Ovary (tissue), 9 donors: ENCODE data around the gene CD79A. TPM values are rescaled to one million over a fixed set of nuclear protein-coding genes. Genes with fewer than 3 reads are reported as not detected.
A peak's percentile ranks its signal among the peaks of the same experiment; 100 is the strongest.

Experiments used
- DNase-seq, 5 donors: peaks; one replicate each; pipeline ENCODE4 v3.0.0-alpha.2; 2019 to 2020
- H3K27ac ChIP-seq, 2 donors: fragments of 200-600 bp; one replicate each; pipeline versions ENCODE4 v1.5.1 to v1.8.0; 2019 to 2022
- H3K27me3 ChIP-seq: fragments of 200-600 bp; one replicate; pipeline ENCODE4 v1.8.0; 2022
- H3K36me3 ChIP-seq: fragments of 200-600 bp; sonication (generic); one replicate; pipeline ENCODE4 v1.5.1; 2019
- H3K4me1 ChIP-seq: one replicate; pipeline ENCODE4 v1.8.1; 2013; ENCODE audit warnings: mild to moderate bottlenecking, moderate library complexity; ENCODE audit not compliant: insufficient read depth
- H3K4me3 ChIP-seq: fragments of 200-600 bp; sonication (generic); one replicate; pipeline ENCODE4 v1.5.1; 2017
- H3K9me3 ChIP-seq, 2 donors: fragments of 200-600 bp in 1 of 2; sonication (generic) in 1 of 2; one replicate each; pipeline versions ENCODE4 v1.5.1 to v1.8.1; 2013 to 2019; ENCODE audit warnings: mild to moderate bottlenecking in 1 of 2, moderate library complexity in 1 of 2
- CTCF ChIP-seq, 3 donors: fragments of 450-650 bp in 2 of 3; fragments of 200-600 bp in 1 of 3; IDR thresholded peaks; one replicate each; pipeline versions ENCODE4 v1.5.1 to v1.8.0; 2016 to 2022; ENCODE audit warnings: antibody characterized with exemption in 3 of 3, mild to moderate bottlenecking in 1 of 3
- EP300 ChIP-seq: sonication (generic); formaldehyde crosslinking; IDR thresholded peaks from one replicate; pipeline ENCODE4 v1.6.1; 2017; ENCODE audit warnings: antibody characterized with exemption
- POLR2A ChIP-seq: fragments of 450-650 bp; IDR thresholded peaks from one replicate; pipeline ENCODE4 v1.6.1; 2017; ENCODE audit warnings: antibody characterized with exemption, mild to moderate bottlenecking, moderate library complexity
- WGBS, 3 donors: extraction: QIAGEN DNeasy Blood & Tissue Kit in 1 of 3; methylation state at CpG; one replicate each; pipeline versions ENCODE4 v1.1.5 to v1.1.7; 2013 to 2017; 5-methylcytosine and 5-hydroxymethylcytosine counted together
- intact Hi-C, 4 donors: fragments of 100-400 bp; cut with DNase I; formaldehyde crosslinking; loops; one replicate each; pipeline versions ENCODE4 v1.11.0 to v1.15.1; 2022 to 2023
- polyA plus RNA-seq, 2 donors: library from polyadenylated mRNA; stranded (reverse); fragments of 200-250 nt in 1 of 2; fragments of 350-450 nt in 1 of 2; fragmentation: Illumina TruSeq in 1 of 2; extraction: RNeasy Lipid Tissue Mini Kit (QIAGEN cat#74804) in 1 of 2; gene quantifications; one replicate each; pipeline ENCODE4 v1.2.3, GENCODE V29; 2013 to 2014
- total RNA-seq, 7 donors: library from RNA; depleted of rRNA in 2 of 7; stranded (reverse); fragments of >200 nt in 2 of 7; fragmentation: NEBNext Ultra II Directional in 3 of 7; extraction: Animal tissue kit (Norgen Biotek cat#: 25700) in 3 of 7; gene quantifications; one replicate each; pipeline versions ENCODE4 v1.1.0 to v1.2.4, GENCODE V29; 2016 to 2023
- donor health status: DM: no; HTN: no; CAD: no; lungs with moderate emphysema.
- donor health status: DM: no; HTN: no; CAD: no.
- donor health status: Bipolar disorder and iron deficiency.
- donor health status: DM: yes; HTN: yes; CAD: no.
- donor health status: DM: no; HTN: no; CAD: no.
- donor health status: DM: yes; HTN: yes; CAD: no.

Gene CD79A
- total and polyA plus RNA-seq, 9 donors: 0.25 to 1.4 (median 0.63) TPM; not detected in 1

- Histone ChIP-seq H3K27me3 (no peaks in the 10 kb centered on the region), H3K9me3 (no peaks in the 10 kb centered on the region), H3K27ac (no peak overlapping the region), H3K4me1 (peaks cover 6% of the 10 kb centered on the region), H3K4me3 (peak overlapping the region; percentile 87), H3K36me3 (no peaks in the 10 kb centered on the region)
- 0 to 1% (median 1%) methylated on average over 52 to 66 of the region's 66 CpGs for WGBS, 3 donors
- peak; percentile 18 for TF ChIP-seq POLR2A
- TF ChIP-seq CTCF (IDR thresholded peaks at IDR 0.05): peak in 2 of 3 donors; percentile 18 to 24
- no peak for TF ChIP-seq EP300
- intact Hi-C loops: no loop called here
- DNase-seq: peak; percentile 92 to 96 (median 93)
Observed at GRCh38 chr19:41883821-41884733, 7.0 kb downstream of the CD79A start.

- intact Hi-C loops: no loop called here
- DNase-seq: no peak
- H3K9me3 ChIP-seq: no peaks in the 10 kb centered on the region
- H3K27me3 ChIP-seq: no peaks in the 10 kb centered on the region
- TF ChIP-seq POLR2A: no peak
- no peak for TF ChIP-seq EP300
- peaks cover 6% of the 10 kb centered on the region for H3K4me1 ChIP-seq
- H3K36me3 ChIP-seq: no peaks in the 10 kb centered on the region
- H3K4me3 ChIP-seq: no peak overlapping the region
- WGBS, 3 donors: 68 to 78% (median 72%) methylated on average over 13 of the region's 13 CpGs
- no peak overlapping the region for H3K27ac ChIP-seq
Observed at GRCh38 chr19:41886761-41887710, 10.0 kb downstream of the CD79A start.

GRCh38 chr19:41887711-41888382, 10.8 kb downstream of the CD79A start:
- H3K4me1 ChIP-seq: peaks cover 6% of the 10 kb centered on the region
- TF ChIP-seq POLR2A (no peak), CTCF (IDR thresholded peaks at IDR 0.05) (no peak), EP300 (no peak)
- intact Hi-C loops: no loop called here
- no peak overlapping the region for H3K27ac ChIP-seq
- 56 to 63% (median 62%) methylated on average over 17 of the region's 17 CpGs for WGBS, 3 donors
- H3K4me3 ChIP-seq: no peak overlapping the region
- no peaks in the 10 kb centered on the region for H3K27me3 ChIP-seq
- no peaks in the 10 kb centered on the region for H3K9me3 ChIP-seq
- no peak for DNase-seq
- H3K36me3 ChIP-seq: no peaks in the 10 kb centered on the region

GRCh38 chr19:41888926-41889325, 11.8 kb downstream of the CD79A start:
- WGBS, 3 donors: 85 to 93% (median 88%) methylated on average over 12 of the region's 12 CpGs
- H3K4me1 ChIP-seq: peaks cover 6% of the 10 kb centered on the region
- H3K27me3 ChIP-seq: no peaks in the 10 kb centered on the region
- DNase-seq: no peak
- H3K4me3 ChIP-seq: no peak overlapping the region
- no peaks in the 10 kb centered on the region for H3K9me3 ChIP-seq
- no peak for TF ChIP-seq POLR2A
- no peak for TF ChIP-seq CTCF (IDR thresholded peaks at IDR 0.05)
- no peak for TF ChIP-seq EP300
- H3K27ac ChIP-seq: no peak overlapping the region
- intact Hi-C loops: no loop called here
- H3K36me3 ChIP-seq: no peaks in the 10 kb centered on the region
